GM23248 (cell line): ENCODE results near the gene DIP2C. TPM values are rescaled to one million over a fixed set of nuclear protein-coding genes. Genes with fewer than 3 reads are reported as not detected.
A peak's percentile ranks its signal among the peaks of the same experiment; 100 is the strongest.

Source experiments
- DNase-seq: peaks from one replicate; pipeline ENCODE4 v3.0.0-alpha.2; 2015
- H2AFZ ChIP-seq: fragments of 200-600 bp; sonication (generic); 2 replicates; pipeline ENCODE4 v1.6.1; 2016; ENCODE audit warnings: antibody characterized with exemption
- H3F3A ChIP-seq: fragments of 200-600 bp; sonication (generic); 2 replicates; pipeline ENCODE4 v1.6.1; 2016; ENCODE audit warnings: mild to moderate bottlenecking, antibody characterized with exemption, mixed run types; ENCODE audit not compliant: insufficient read depth
- H3K27ac ChIP-seq: fragments of 200-600 bp; sonication (generic); 2 replicates; pipeline ENCODE4 v1.5.1; 2016; ENCODE audit warnings: mild to moderate bottlenecking
- H3K27me3 ChIP-seq: fragments of 200-600 bp; sonication (generic); replicated peaks from 2 replicates; pipeline ENCODE4 v1.6.1; 2016; ENCODE audit warnings: mild to moderate bottlenecking; ENCODE audit not compliant: insufficient read depth
- H3K36me3 ChIP-seq: fragments of 200-600 bp; sonication (generic); 2 replicates; pipeline ENCODE4 v1.6.1; 2016; ENCODE audit warnings: low read depth, mild to moderate bottlenecking
- H3K4me1 ChIP-seq: fragments of 200-600 bp; sonication (generic); 2 replicates; pipeline ENCODE4 v1.6.1; 2016; ENCODE audit warnings: mild to moderate bottlenecking; ENCODE audit not compliant: insufficient read depth
- H3K4me2 ChIP-seq: fragments of 200-600 bp; sonication (generic); one replicate; pipeline ENCODE4 v1.6.1; 2016; ENCODE audit warnings: mild to moderate bottlenecking; ENCODE audit not compliant: unreplicated experiment
- H3K4me3 ChIP-seq: fragments of 200-600 bp; sonication (generic); 2 replicates; pipeline ENCODE4 v1.5.1; 2016; ENCODE audit warnings: mild to moderate bottlenecking
- H3K79me2 ChIP-seq: fragments of 200-600 bp; sonication (generic); 2 replicates; pipeline ENCODE4 v1.6.1; 2016; ENCODE audit warnings: mild to moderate bottlenecking; ENCODE audit not compliant: insufficient read depth
- H3K9ac ChIP-seq: fragments of 200-600 bp; sonication (generic); 2 replicates; pipeline ENCODE4 v1.6.1; 2016; ENCODE audit warnings: mild to moderate bottlenecking
- H3K9me2 ChIP-seq: fragments of 200-600 bp; sonication (generic); 2 replicates; pipeline ENCODE4 v1.6.1; 2016; ENCODE audit warnings: mixed run types, mild to moderate bottlenecking, moderate library complexity; ENCODE audit not compliant: insufficient read depth
- H3K9me3 ChIP-seq: fragments of 200-600 bp; sonication (generic); one replicate; pipeline ENCODE4 v1.6.1; 2017; ENCODE audit warnings: low read depth
- H4K20me1 ChIP-seq: fragments of 200-600 bp; sonication (generic); 2 replicates; pipeline ENCODE4 v1.6.0; 2016; ENCODE audit not compliant: insufficient read depth
- EZH2 ChIP-seq: fragments of 200-600 bp; sonication (generic); IDR thresholded peaks from 2 replicates; pipeline ENCODE4 v1.6.1; 2018; ENCODE audit warnings: antibody characterized with exemption, mild to moderate bottlenecking; ENCODE audit not compliant: insufficient read depth, poor library complexity, severe bottlenecking
- EZH2phosphoT487 ChIP-seq: fragments of 200-600 bp; sonication (generic); IDR thresholded peaks from 2 replicates; pipeline ENCODE4 v1.6.1; 2018; ENCODE audit warnings: antibody characterized with exemption, moderate library complexity, mild to moderate bottlenecking, low read depth; ENCODE audit not compliant: insufficient read depth
- WGBS, 2 experiments: methylation state at CpG; one replicate each; pipeline ENCODE4 v1.1.6; 2015 to 2017; ENCODE audit warnings: low lambda C conversion rate in 2 of 2, low coverage in 1 of 2; ENCODE audit errors: missing lambda C conversion rate in 2 of 2; 5-methylcytosine and 5-hydroxymethylcytosine counted together
- in situ Hi-C: fragments of 300-500 bp; cut with MboI; formaldehyde crosslinking; loops from 2 replicates; pipeline ENCODE4 v1.15.0; 2020
- polyA plus RNA-seq: library from polyadenylated mRNA; unstranded; fragments of >200 nt; fragmentation: Nextera tagmentation; extraction: Ambion mirVana; gene quantifications from 2 replicates; pipeline ENCODE4 v1.2.1, GENCODE V29; 2016
- total RNA-seq: library from RNA; depleted of rRNA; stranded (reverse); fragments of >200 nt; shearing (Covaris generic); gene quantifications from 2 replicates; pipeline ENCODE4 v1.2.3, GENCODE V29; 2014

Gene DIP2C
- total and polyA plus RNA-seq, 2 experiments from 2014 or later, result 12.0 to 13.1 TPM

GRCh38 chr10:517241-517830 lies 172.1 kb downstream of the DIP2C start:
- Histone ChIP-seq H3K4me3 (no peak overlapping the region), H3K4me2 (no peak overlapping the region), H2AFZ (no peak overlapping the region), H3K36me3 (no peaks in the 10 kb centered on the region), H3K27ac (no peak overlapping the region), H3K4me1 (0 out of 2 replicates have a peak, but pooled peaks cover 5% of the 10 kb centered on the region), H3K9me2 (no peaks in the 10 kb centered on the region), H3K79me2 (peaks cover 63% of the 10 kb centered on the region), H3F3A (no peaks in the 10 kb centered on the region), H4K20me1 (no peaks in the 10 kb centered on the region), H3K9me3 (no peaks in the 10 kb centered on the region), H3K27me3 (no peaks in the 10 kb centered on the region), H3K9ac (no peak overlapping the region)
- 42 to 46% methylated on average over 11 of the region's 11 CpGs for WGBS, 2 experiments
- in situ Hi-C loops, result no loop called here
- TF ChIP-seq EZH2 (no peak), EZH2phosphoT487 (no peak)
- DNase-seq, result no peak

DNA sequence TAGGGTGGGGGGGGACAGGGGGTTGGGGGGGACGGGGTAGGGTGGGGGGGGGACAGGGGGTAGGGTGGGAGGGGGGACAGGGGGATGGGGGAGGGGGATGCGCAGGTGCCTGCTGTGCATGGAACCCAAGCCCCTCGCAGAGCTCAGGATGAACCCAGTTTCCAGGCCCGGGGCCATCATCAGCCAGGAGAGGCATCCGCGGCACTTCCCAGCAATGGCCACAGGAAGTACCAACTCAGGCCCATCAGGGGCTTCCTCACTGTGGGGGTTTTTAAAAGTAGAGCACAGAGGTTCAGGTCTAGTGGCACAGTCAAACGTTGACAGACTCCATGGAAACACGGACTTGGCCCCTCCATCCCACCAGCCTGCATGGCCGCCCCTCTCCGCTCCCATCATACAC lies 172.7 kb downstream of the DIP2C start:
- Histone ChIP-seq H3K27me3 (no peaks in the 10 kb centered on the region), H4K20me1 (no peaks in the 10 kb centered on the region), H3K27ac (no peak overlapping the region), H3F3A (no peaks in the 10 kb centered on the region), H3K4me1 (0 out of 2 replicates have a peak, but pooled peaks cover 5% of the 10 kb centered on the region), H3K4me3 (no peak overlapping the region), H3K36me3 (no peaks in the 10 kb centered on the region), H3K9me2 (no peaks in the 10 kb centered on the region), H3K9me3 (no peaks in the 10 kb centered on the region), H2AFZ (no peak overlapping the region), H3K79me2 (peaks cover 63% of the 10 kb centered on the region), H3K4me2 (no peak overlapping the region), H3K9ac (no peak overlapping the region)
- 71 to 83% methylated on average over 6 to 10 of the region's 10 CpGs for WGBS, 2 experiments
- in situ Hi-C loops, result no loop called here
- TF ChIP-seq EZH2 (no peak), EZH2phosphoT487 (no peak)
- peak; percentile 14 for DNase-seq

- 0 out of 2 replicates have a peak, but pooled peaks cover 11% of the 10 kb centered on the region for H3K4me1 ChIP-seq
- H3K4me3 ChIP-seq, result no peak overlapping the region
- DNase-seq, result no peak
- no peaks in the 10 kb centered on the region for H3K36me3 ChIP-seq
- peaks cover 60% of the 10 kb centered on the region for H3K79me2 ChIP-seq
- no peak overlapping the region for H3K4me2 ChIP-seq
- 81 to 84% methylated on average over 8 of the region's 8 CpGs for WGBS, 2 experiments
- H3K27ac ChIP-seq, result no peak overlapping the region
- H2AFZ ChIP-seq, result no peak overlapping the region
- no peaks in the 10 kb centered on the region for H3K9me2 ChIP-seq
- no peak for TF ChIP-seq EZH2phosphoT487
- no peak for TF ChIP-seq EZH2
- H3F3A ChIP-seq, result no peaks in the 10 kb centered on the region
- H3K27me3 ChIP-seq, result no peaks in the 10 kb centered on the region
- in situ Hi-C loops, result no loop called here
- H3K9ac ChIP-seq, result no peak overlapping the region
- H3K9me3 ChIP-seq, result no peaks in the 10 kb centered on the region
- H4K20me1 ChIP-seq, result no peaks in the 10 kb centered on the region
Measured at GRCh38 chr10:515674-516073, 173.8 kb downstream of the DIP2C start.

GRCh38 chr10:514137-514671 lies 175.3 kb downstream of the DIP2C start:
- 85 to 86% methylated on average over 20 to 22 of the region's 22 CpGs for WGBS, 2 experiments
- no peaks in the 10 kb centered on the region for H3F3A ChIP-seq
- H3K9me2 ChIP-seq, result no peaks in the 10 kb centered on the region
- H3K36me3 ChIP-seq, result no peaks in the 10 kb centered on the region
- H3K4me2 ChIP-seq, result no peak overlapping the region
- TF ChIP-seq EZH2phosphoT487, result no peak
- no peak for TF ChIP-seq EZH2
- no peak for DNase-seq
- in situ Hi-C loops, result no loop called here
- H2AFZ ChIP-seq, result no peak overlapping the region
- H3K9ac ChIP-seq, result no peak overlapping the region
- no peaks in the 10 kb centered on the region for H3K9me3 ChIP-seq
- no peaks in the 10 kb centered on the region for H4K20me1 ChIP-seq
- H3K79me2 ChIP-seq, result peaks cover 59% of the 10 kb centered on the region
- 0 out of 2 replicates have a peak, but pooled peaks cover 7% of the 10 kb centered on the region for H3K4me1 ChIP-seq
- H3K27ac ChIP-seq, result no peak overlapping the region
- no peak overlapping the region for H3K4me3 ChIP-seq
- H3K27me3 ChIP-seq, result no peaks in the 10 kb centered on the region
